ENCODE measurements around the gene PSORS1C2.

The PSORS1C2 gene

GRCh38 chr6:31112478-31112877 is 26.4 kb downstream of the PSORS1C2 start, which contains the start of gene C6orf15:
C6orf15 (minus strand) TSS chr6:31112575; CDS start chr6:31112555, 20 bp downstream.
- DNase-seq = no peak

DNA sequence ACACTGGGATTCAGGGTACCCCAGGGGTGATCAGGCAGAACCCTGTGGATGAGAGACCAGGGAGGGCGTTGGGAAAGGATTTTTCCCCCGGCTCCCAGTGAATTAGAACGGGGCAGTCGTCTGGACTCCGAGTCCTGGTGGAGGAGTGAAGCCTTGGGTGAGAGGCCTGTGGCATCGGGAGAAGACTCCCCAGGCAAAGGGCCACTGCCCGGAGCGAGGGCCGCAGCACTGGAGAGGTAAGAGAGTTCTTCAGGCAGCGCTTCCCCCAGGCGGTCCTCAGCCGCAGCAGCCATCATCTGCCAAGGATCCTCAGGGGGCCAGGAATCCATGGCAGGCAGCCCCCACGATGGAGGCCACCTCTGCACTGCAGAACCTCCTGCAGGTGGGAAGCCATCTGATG is 27.2 kb downstream of the PSORS1C2 start:
- DNase-seq = no peak

DNA sequence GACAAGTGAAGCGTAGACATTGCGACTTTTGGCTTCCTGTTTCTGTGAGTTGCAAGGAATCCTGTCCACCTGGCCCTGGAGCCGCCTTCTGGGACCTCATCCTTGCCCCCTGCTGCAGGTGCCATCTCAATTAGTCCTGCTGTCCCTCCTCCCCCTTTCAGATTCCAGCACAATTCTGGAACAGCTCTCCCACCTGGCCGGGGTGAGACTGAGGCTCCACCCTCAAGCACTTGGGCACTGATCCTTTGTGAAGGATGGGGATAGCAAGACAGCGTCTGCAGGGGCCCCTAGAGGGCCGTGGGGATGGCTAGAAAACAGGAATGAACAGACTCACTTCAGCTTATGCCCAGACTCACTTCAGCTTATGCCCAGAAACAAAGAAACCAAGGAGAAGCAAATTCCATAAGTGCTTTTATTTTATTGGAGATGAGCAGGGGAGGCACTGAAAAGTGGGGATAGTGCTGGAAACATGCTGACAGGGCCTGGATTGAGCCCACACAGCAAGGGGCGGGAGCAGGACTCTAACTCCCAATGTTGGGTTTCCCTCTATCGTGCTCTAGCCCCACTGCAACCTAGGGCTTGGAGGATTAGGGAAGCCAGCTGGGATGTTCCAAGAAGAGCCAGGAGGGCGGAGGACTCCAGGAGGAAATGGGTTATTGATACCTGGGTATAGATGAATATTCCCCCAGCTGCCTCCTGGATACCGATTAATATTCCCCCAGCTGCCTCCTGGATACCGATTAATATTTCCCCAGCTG is 27.9 kb downstream of the PSORS1C2 start:
- DNase-seq = no peak

- no peak for DNase-seq
Measured at GRCh38 chr6:31107052-31107451, 31.8 kb downstream of the PSORS1C2 start.

GRCh38 chr6:31103136-31103535 is 35.7 kb downstream of the PSORS1C2 start:
- DNase-seq = no peak

- DNase-seq = no peak
Measured at GRCh38 chr6:31098449-31098938, 40.4 kb downstream of the PSORS1C2 start.

- DNase-seq = no peak
Measured at GRCh38 chr6:31096656-31097055, 42.2 kb downstream of the PSORS1C2 start.

- DNase-seq = no peak
Measured at GRCh38 chr6:31096215-31096614, 42.7 kb downstream of the PSORS1C2 start.

GRCh38 chr6:31094389-31094881 is 44.4 kb downstream of the PSORS1C2 start:
- no peak for DNase-seq

GRCh38 chr6:31092769-31093505 is 45.9 kb downstream of the PSORS1C2 start:
- DNase-seq = no peak

DNA sequence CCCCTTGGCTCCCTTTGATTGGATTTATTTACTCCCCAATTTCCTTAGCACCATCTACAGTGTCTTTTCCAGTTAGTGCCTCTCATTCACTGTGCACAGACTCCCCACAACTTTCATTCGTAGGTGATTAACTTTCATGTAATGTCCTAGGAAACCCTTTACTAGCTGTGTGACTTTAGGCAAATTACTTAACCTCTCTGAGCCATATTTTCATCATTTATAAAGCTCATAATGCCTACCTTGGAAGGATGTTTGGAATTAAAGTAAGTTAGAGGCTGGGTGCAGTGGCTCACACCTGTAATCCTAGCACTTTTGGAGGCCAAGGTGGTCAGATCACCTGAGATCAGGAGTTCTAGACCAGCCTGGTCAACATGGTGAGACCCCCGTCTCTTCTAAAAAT is 46.6 kb downstream of the PSORS1C2 start:
- no peak for DNase-seq

DNA sequence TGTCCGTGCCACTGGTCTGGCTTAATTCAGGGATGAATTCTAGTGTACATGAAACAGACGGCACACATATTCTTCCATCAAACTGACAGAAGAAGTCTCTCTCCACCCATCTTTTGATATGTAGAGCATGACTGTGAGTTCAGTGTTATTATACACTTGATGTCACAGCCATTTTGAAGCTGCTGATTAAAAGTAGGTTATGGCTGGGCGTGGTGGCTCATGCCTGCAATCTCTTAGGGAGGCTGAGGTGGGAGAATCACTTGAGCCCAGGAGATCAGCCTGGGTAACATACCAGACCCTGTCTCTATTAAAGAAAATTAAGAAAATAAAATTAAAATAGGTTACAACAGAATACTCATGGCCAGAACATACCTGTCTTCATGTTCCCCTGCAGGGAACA is 47.2 kb downstream of the PSORS1C2 start:
- no peak for DNase-seq

- DNase-seq = no peak
Measured at GRCh38 chr6:31090973-31091364, 47.9 kb downstream of the PSORS1C2 start.

DNA sequence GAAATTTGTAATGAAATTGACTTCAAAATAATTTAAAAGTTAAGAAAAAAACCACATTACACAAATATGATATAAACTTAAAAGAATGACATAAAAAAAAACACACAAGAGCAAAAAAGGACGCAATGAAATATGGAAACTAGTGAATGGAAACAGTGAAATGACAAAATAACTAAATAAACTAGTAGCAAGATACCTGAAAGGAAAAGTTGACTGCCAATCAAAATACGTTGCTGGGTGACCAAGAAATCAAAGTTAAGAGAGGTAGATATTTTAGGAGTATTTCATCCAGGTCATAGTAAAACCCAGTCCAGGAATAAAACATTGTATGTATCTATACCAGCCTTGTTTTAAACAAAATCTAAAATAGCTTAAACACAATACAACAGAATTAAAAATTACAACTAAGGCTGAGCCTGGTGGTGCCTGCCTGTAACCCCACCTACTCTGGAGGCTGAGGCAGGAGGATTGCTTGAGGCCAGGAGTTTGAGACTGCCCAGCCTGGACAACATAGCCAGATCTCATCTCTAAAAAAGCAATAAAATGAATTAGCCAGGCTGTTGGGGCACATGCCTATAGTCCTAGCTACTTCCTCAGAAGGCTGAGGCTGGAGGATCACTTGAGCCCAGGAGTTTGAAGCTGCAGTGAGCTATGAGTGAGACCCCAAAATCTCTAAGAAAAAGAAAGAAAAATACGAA is 48.4 kb downstream of the PSORS1C2 start:
- DNase-seq = no peak
